GM12878 (cell line): ENCODE data around the gene CANT1. TPM values are rescaled to one million over a fixed set of nuclear protein-coding genes. Genes with fewer than 3 reads are reported as not detected.
A peak's percentile ranks its signal among the peaks of the same experiment; 100 is the strongest.

ENCODE experiments used
- BCL11A ChIP-seq: IDR thresholded peaks from 2 replicates; pipeline ENCODE4 v1.6.1; 2011; ENCODE audit warnings: low read depth, low read length
- BCLAF1 ChIP-seq: fragments of 450-650 bp; IDR thresholded peaks from 2 replicates; pipeline ENCODE4 v1.6.1; 2017; ENCODE audit warnings: antibody characterized with exemption, mild to moderate bottlenecking, moderate library complexity
- BMI1 ChIP-seq: fragments of 450-650 bp; IDR thresholded peaks from 2 replicates; pipeline ENCODE4 v1.6.1; 2016; ENCODE audit warnings: mild to moderate bottlenecking, moderate library complexity, borderline replicate concordance
- CBX5 ChIP-seq: sonication (generic); IDR thresholded peaks from 2 replicates; pipeline ENCODE4 v1.6.1; 2016; ENCODE audit warnings: low read depth, moderate library complexity, mild to moderate bottlenecking, inconsistent platforms
- E2F8 ChIP-seq: fragments of 450-650 bp; IDR thresholded peaks from 2 replicates; pipeline ENCODE4 v1.6.1; 2018; ENCODE audit warnings: mild to moderate bottlenecking, low read depth, moderate library complexity; ENCODE audit not compliant: partially characterized antibody
- EZH2 ChIP-seq: IDR thresholded peaks from 2 replicates; pipeline ENCODE4 v1.6.1; 2012; ENCODE audit warnings: low read depth, mild to moderate bottlenecking, control low read depth, inconsistent platforms, low read length, borderline replicate concordance; ENCODE audit not compliant: control insufficient read depth
- IRF4 ChIP-seq: IDR thresholded peaks from 2 replicates; pipeline ENCODE4 v1.6.1; 2011; ENCODE audit warnings: low read depth, low read length
- KLF5 ChIP-seq: fragments of 450-650 bp; IDR thresholded peaks from 2 replicates; pipeline ENCODE4 v1.6.1; 2014; ENCODE audit warnings: mild to moderate bottlenecking; ENCODE audit not compliant: partially characterized antibody
- MEF2A ChIP-seq: IDR thresholded peaks from 2 replicates; pipeline ENCODE4 v1.6.1; 2011; ENCODE audit warnings: low read depth, mild to moderate bottlenecking, low read length, moderate library complexity; ENCODE audit not compliant: insufficient read depth
- NR2C2 ChIP-seq: IDR thresholded peaks from 2 replicates; pipeline ENCODE4 v1.6.1; 2011; ENCODE audit warnings: borderline replicate concordance, low read depth; ENCODE audit not compliant: control insufficient read depth, insufficient read length
- POLR2A ChIP-seq: IDR thresholded peaks from 2 replicates; pipeline ENCODE4 v1.6.1; 2011; ENCODE audit warnings: low read depth, mild to moderate bottlenecking, low read length
- POLR2AphosphoS5 ChIP-seq: IDR thresholded peaks from 2 replicates; pipeline ENCODE4 v1.6.1; 2011; ENCODE audit warnings: mild to moderate bottlenecking, low read length, inconsistent platforms
- POU2F2 ChIP-seq: IDR thresholded peaks from 3 replicates; pipeline ENCODE4 v1.6.1; 2011; ENCODE audit warnings: low read depth, mild to moderate bottlenecking, low read length, borderline replicate concordance
- RELA ChIP-seq: fragments of 450-650 bp; IDR thresholded peaks from 2 replicates; pipeline ENCODE4 v1.8.0; 2014; ENCODE audit warnings: borderline replicate concordance; ENCODE audit not compliant: partially characterized antibody
- RFX5 ChIP-seq: IDR thresholded peaks from 2 replicates; pipeline ENCODE4 v1.6.1; 2011; ENCODE audit warnings: low read depth, low read length, improper control_type of control experiment
- SMAD1 ChIP-seq: fragments of 450-650 bp; IDR thresholded peaks from 2 replicates; pipeline ENCODE4 v1.6.1; 2018; ENCODE audit warnings: mild to moderate bottlenecking, low read depth; ENCODE audit not compliant: partially characterized antibody
- SREBF1 ChIP-seq: IDR thresholded peaks from 2 replicates; pipeline ENCODE4 v1.6.1; 2012; ENCODE audit warnings: mild to moderate bottlenecking, low read length
- STAT3 ChIP-seq: IDR thresholded peaks from 2 replicates; pipeline ENCODE4 v1.6.1; 2011; ENCODE audit warnings: low read depth, low read length, improper control_type of control experiment
- WRNIP1 ChIP-seq: IDR thresholded peaks from 2 replicates; pipeline ENCODE4 v1.6.1; 2011; ENCODE audit warnings: low read depth, low read length, improper control_type of control experiment, borderline replicate concordance
- ZNF622 ChIP-seq: fragments of 450-650 bp; IDR thresholded peaks from 2 replicates; pipeline ENCODE4 v1.6.1; 2017; ENCODE audit warnings: mild to moderate bottlenecking, inconsistent platforms
- polyA plus RNA-seq, 11 experiments: library from polyadenylated mRNA; depleted of rRNA in 4 of 11; unstranded in 6 of 11; stranded (reverse) in 5 of 11; fragments of >200 nt; fragmentation: Nextera tagmentation in 4 of 11; fragmentation: Illumina TruSeq in 1 of 11; extraction: Ambion mirVana in 4 of 11; extraction: Trizol in 1 of 11; gene quantifications; 1 replicate in 1 of 11; 2 replicates in 10 of 11; pipeline versions ENCODE4 v1.2.1 to v1.2.3, GENCODE V29; 2011 to 2016; ENCODE audit warnings: inconsistent platforms in 2 of 11, missing spikeins in 2 of 11, low read depth in 1 of 11
- total RNA-seq, 4 experiments: library from RNA; depleted of rRNA in 3 of 4; stranded (reverse); fragments of >200 nt in 3 of 4; fragmentation: Illumina TruSeq in 1 of 4; extraction: Trizol in 1 of 4; gene quantifications; 2 replicates each; pipeline versions ENCODE4 v1.2.1 to v1.2.3, GENCODE V29; 2013 to 2021
- TF ChIP-seq, protein P1 (sequence below): IDR thresholded peaks from 2 replicates; pipeline ENCODE4 v1.6.1; 2012; ENCODE audit warnings: low read length, inconsistent platforms
- TF ChIP-seq, protein P2 (sequence below): fragments of 450-650 bp; IDR thresholded peaks from 2 replicates; pipeline ENCODE4 v1.6.1; 2016; ENCODE audit warnings: mild to moderate bottlenecking

The CANT1 gene
- total and polyA plus RNA-seq, 10 of the 15 experiments (the other 5 are each of a cell fraction or from before 2014, with no cell fraction given) = 2.2 to 59.2 (median 20.2) TPM

GRCh38 chr17:79009397-79010303 is at the start of gene CANT1 (continued):
- TF ChIP-seq, protein P1, sequence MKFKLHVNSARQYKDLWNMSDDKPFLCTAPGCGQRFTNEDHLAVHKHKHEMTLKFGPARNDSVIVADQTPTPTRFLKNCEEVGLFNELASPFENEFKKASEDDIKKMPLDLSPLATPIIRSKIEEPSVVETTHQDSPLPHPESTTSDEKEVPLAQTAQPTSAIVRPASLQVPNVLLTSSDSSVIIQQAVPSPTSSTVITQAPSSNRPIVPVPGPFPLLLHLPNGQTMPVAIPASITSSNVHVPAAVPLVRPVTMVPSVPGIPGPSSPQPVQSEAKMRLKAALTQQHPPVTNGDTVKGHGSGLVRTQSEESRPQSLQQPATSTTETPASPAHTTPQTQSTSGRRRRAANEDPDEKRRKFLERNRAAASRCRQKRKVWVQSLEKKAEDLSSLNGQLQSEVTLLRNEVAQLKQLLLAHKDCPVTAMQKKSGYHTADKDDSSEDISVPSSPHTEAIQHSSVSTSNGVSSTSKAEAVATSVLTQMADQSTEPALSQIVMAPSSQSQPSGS = no peak
- TF ChIP-seq BMI1 (no peak), EZH2 (no peak), MEF2A (no peak), NR2C2 (no peak), ZNF622 (no peak), POU2F2 (no peak), E2F8 (no peak), CBX5 (no peak), IRF4 (no peak), WRNIP1 (no peak), STAT3 (no peak), BCLAF1 (no peak), RFX5 (no peak), KLF5 (peak; percentile 61), POLR2AphosphoS5 (peak; percentile 59; the same call in 1 of the 2 replicates), SREBF1 (0 out of 2 replicates have a peak, but pooled peaks have one; percentile 26), SMAD1 (no peak), BCL11A (no peak), RELA (no peak), POLR2A (peak; percentile 91)
- TF ChIP-seq, protein P2, sequence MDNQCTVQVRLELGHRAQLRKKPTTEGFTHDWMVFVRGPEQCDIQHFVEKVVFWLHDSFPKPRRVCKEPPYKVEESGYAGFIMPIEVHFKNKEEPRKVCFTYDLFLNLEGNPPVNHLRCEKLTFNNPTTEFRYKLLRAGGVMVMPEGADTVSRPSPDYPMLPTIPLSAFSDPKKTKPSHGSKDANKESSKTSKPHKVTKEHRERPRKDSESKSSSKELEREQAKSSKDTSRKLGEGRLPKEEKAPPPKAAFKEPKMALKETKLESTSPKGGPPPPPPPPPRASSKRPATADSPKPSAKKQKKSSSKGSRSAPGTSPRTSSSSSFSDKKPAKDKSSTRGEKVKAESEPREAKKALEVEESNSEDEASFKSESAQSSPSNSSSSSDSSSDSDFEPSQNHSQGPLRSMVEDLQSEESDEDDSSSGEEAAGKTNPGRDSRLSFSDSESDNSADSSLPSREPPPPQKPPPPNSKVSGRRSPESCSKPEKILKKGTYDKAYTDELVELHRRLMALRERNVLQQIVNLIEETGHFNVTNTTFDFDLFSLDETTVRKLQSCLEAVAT = 0 out of 2 replicates have a peak, but pooled peaks have one; percentile 22
